Testis (tissue), 3 donors: ENCODE data around the gene RPTN. TPM values are rescaled to one million over a fixed set of nuclear protein-coding genes. Genes with fewer than 3 reads are reported as not detected.
A peak's percentile ranks its signal among the peaks of the same experiment; 100 is the strongest.

Experiments
- DNase-seq: peaks from one replicate; pipeline ENCODE4 v3.0.0-alpha.2; 2019
- H3K27ac ChIP-seq, 2 donors: fragments of 200-600 bp; sonication (generic); one replicate each; pipeline ENCODE4 v1.5.1; 2019
- H3K27me3 ChIP-seq: fragments of 200-600 bp; sonication (generic); one replicate; pipeline ENCODE4 v1.5.1; 2019
- H3K36me3 ChIP-seq: fragments of 200-600 bp; sonication (generic); one replicate; pipeline ENCODE4 v1.5.1; 2017; ENCODE audit warnings: low read depth; ENCODE audit errors: missing control alignments
- H3K4me1 ChIP-seq: fragments of 200-600 bp; sonication (generic); one replicate; pipeline ENCODE4 v1.5.1; 2019
- H3K4me3 ChIP-seq, 2 donors: fragments of 200-600 bp; sonication (generic); one replicate each; pipeline ENCODE4 v1.5.1; 2017 to 2019
- H3K9me3 ChIP-seq: fragments of 200-600 bp; sonication (generic); one replicate; pipeline ENCODE4 v1.5.1; 2017
- POLR2A ChIP-seq: fragments of 450-650 bp; IDR thresholded peaks from one replicate; pipeline ENCODE4 v1.6.1; 2017; ENCODE audit warnings: antibody characterized with exemption, mild to moderate bottlenecking, moderate library complexity
- WGBS, 2 donors: methylation state at CpG; one replicate each; pipeline ENCODE4 v1.1.5; 2018; 5-methylcytosine and 5-hydroxymethylcytosine counted together
- intact Hi-C: fragments of 100-400 bp; cut with DNase I; formaldehyde crosslinking; loops from one replicate; pipeline ENCODE4 v1.15.1; 2023; ENCODE audit warnings: low total_unique reads
- polyA plus RNA-seq: library from polyadenylated mRNA; stranded (reverse); fragments of 350-450 nt; fragmentation: Illumina TruSeq; extraction: RNeasy Lipid Tissue Mini Kit (QIAGEN cat#74804); gene quantifications from one replicate; pipeline ENCODE4 v1.2.3, GENCODE V29; 2014; ENCODE audit warnings: low read depth, low replicate concordance; ENCODE audit not compliant: insufficient read depth
- total RNA-seq, 2 donors: library from RNA; depleted of rRNA; stranded (reverse); fragments of >200 nt; gene quantifications; one replicate each; pipeline ENCODE4 v1.2.3, GENCODE V29; 2016
- TF ChIP-seq, protein P1 (sequence below), 3 experiments: fragments of 450-650 bp in 2 of 3; fragments of 200-600 bp in 1 of 3; sonication (generic) in 1 of 3; IDR thresholded peaks; one replicate each; pipeline ENCODE4 v1.5.1; 2016 to 2019; ENCODE audit warnings: antibody characterized with exemption in 3 of 3, mild to moderate bottlenecking in 2 of 3, moderate library complexity in 1 of 3

Gene RPTN
- total and polyA plus RNA-seq, 3 donors from 2014 or later: 0.06 TPM; not detected in 2

DNA sequence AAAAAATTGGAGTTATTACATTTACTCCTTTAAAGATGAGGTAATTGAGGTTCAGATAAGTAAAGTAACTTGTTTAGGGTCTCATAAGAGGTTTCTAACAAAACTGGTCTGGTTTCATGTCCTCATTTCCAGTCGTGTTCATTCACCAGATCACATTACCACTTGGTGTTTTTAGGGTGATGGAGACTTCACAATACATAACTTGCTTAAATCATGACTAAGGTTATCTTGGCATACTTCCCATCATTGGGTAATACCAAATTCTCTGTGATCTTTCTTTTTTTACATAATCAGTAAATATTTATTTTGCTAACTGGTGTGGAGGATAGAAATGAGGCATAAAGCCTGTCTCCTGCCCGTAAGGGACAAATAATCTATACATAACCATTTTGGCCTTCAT, 31.6 kb upstream of the RPTN start:
- WGBS, 2 donors: 45 to 65% methylated on average over 2 of the region's 2 CpGs
- DNase-seq: no peak
- H3K4me1 ChIP-seq: no peaks in the 10 kb centered on the region
- no peak for TF ChIP-seq POLR2A
- TF ChIP-seq, protein P1, sequence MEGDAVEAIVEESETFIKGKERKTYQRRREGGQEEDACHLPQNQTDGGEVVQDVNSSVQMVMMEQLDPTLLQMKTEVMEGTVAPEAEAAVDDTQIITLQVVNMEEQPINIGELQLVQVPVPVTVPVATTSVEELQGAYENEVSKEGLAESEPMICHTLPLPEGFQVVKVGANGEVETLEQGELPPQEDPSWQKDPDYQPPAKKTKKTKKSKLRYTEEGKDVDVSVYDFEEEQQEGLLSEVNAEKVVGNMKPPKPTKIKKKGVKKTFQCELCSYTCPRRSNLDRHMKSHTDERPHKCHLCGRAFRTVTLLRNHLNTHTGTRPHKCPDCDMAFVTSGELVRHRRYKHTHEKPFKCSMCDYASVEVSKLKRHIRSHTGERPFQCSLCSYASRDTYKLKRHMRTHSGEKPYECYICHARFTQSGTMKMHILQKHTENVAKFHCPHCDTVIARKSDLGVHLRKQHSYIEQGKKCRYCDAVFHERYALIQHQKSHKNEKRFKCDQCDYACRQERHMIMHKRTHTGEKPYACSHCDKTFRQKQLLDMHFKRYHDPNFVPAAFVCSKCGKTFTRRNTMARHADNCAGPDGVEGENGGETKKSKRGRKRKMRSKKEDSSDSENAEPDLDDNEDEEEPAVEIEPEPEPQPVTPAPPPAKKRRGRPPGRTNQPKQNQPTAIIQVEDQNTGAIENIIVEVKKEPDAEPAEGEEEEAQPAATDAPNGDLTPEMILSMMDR (IDR thresholded peaks at IDR 0.05): no peak
- intact Hi-C loops: no loop called here
- no peaks in the 10 kb centered on the region for H3K36me3 ChIP-seq
- H3K9me3 ChIP-seq: no peaks in the 10 kb centered on the region
- H3K27ac ChIP-seq: no peak overlapping the region
- no peaks in the 10 kb centered on the region for H3K27me3 ChIP-seq
- H3K4me3 ChIP-seq: no peak overlapping the region

DNA sequence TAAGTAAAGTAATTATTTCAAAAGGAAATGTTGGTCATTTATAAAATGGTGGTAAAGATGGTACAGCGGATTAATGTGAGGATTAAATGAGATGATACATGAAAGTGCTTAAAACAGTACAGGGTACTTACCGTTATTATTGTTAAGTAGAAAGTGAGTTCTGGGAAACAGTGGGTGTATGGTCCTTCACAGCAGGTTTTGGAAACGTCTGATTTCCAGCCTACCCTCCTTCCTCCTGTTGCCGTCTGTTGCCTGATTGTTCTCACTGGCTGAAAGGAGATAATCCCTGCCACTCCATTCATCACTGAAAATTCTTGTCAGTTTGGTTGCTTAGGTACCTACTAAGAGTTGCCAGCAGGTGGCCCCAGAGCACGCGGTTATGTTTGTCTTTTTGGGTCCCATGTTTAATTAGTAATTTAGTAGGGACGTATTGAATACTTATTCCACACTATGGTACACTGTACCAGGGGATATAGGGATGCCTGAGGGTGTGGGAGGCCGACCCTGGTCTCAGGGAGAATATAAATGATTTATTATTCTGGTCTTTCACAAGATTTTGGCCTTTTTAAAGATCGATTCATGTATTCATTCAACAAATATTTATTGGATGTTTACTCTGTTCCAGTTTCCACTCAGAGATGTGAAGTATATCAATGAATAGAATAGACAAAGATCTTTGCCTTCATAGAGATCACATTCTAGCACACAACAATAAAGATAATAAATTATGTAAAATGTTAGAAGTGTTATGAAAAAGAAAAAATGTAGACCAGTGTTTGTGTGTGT, 30.8 kb upstream of the RPTN start:
- H3K27ac ChIP-seq: peak overlapping the region in 1 of 2 donors; percentile 73
- H3K9me3 ChIP-seq: no peaks in the 10 kb centered on the region
- intact Hi-C loops: loop anchor here (10.0 kb wide), 1 partner anchor 265 kb away; no protein-coding TSS in a partner anchor
- no peaks in the 10 kb centered on the region for H3K27me3 ChIP-seq
- peak overlapping the region; percentile 53 to 83 for H3K4me3 ChIP-seq
- TF ChIP-seq POLR2A: no peak
- TF ChIP-seq, protein P1 (IDR thresholded peaks at IDR 0.05): peak; percentile 48 to 75 (median 73)
- no peaks in the 10 kb centered on the region for H3K36me3 ChIP-seq
- 16 to 19% methylated on average over 9 of the region's 9 CpGs for WGBS, 2 donors
- peak; percentile 82 for DNase-seq
- no peaks in the 10 kb centered on the region for H3K4me1 ChIP-seq

DNA sequence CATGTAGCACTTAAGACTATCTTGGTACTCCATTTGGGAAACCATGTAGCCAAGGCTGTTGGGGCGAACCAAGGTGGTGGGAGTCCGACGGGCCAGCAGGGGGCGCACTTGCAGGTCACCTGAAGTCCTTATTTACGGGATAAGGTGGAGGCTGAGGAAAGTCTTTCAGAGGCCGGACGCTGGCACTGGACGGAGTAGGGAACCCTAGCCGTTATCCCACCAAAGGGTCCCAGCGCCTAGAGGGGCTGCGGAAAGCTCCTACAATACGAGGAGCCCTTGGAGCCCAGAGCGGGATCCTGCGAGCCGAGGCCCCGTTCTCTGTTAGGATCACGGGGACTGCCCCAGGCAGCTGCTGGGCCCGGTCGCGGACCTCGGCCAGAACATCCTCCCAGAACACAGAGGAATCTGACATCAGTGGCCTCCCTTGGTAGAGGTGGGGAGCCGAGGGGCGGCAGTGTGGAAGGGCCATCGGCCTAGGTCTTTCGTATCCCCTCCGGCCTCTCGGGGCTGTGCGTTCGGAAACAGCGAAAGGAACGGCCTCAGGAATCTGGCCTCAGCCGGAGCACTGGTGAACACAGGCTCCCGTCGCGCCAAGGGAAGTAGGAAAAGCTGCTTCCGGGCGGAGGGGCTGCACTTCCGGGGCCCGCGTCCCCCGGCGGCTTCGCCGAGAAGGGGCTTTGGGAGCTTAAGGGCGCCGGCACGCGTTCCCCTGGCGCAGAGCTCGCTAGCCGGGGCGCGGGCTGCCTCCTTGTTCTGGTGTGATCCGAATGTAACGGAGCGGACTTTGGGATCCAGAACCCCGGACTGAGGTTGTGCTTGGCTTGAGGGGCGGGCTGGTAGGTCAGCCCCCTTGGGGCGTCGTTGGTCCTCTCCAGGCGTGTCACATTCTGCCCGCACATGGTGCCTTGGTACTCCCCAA, 29.9 kb upstream of the RPTN start:
- H3K4me3 ChIP-seq: peak overlapping the region; percentile 53 to 83
- TF ChIP-seq, protein P1 (IDR thresholded peaks at IDR 0.05): peak; percentile 86 to 94 (median 88)
- TF ChIP-seq POLR2A: no peak
- H3K36me3 ChIP-seq: no peaks in the 10 kb centered on the region
- no peaks in the 10 kb centered on the region for H3K9me3 ChIP-seq
- H3K27ac ChIP-seq: peak overlapping the region; percentile 73 to 83
- H3K4me1 ChIP-seq: no peaks in the 10 kb centered on the region
- no peaks in the 10 kb centered on the region for H3K27me3 ChIP-seq
- intact Hi-C loops: loop anchor here (10.0 kb wide), 1 partner anchor 266 kb away; no protein-coding TSS in a partner anchor
- DNase-seq: peak; percentile 93
- 6 to 18% methylated on average over 45 to 62 of the region's 62 CpGs for WGBS, 2 donors

DNA sequence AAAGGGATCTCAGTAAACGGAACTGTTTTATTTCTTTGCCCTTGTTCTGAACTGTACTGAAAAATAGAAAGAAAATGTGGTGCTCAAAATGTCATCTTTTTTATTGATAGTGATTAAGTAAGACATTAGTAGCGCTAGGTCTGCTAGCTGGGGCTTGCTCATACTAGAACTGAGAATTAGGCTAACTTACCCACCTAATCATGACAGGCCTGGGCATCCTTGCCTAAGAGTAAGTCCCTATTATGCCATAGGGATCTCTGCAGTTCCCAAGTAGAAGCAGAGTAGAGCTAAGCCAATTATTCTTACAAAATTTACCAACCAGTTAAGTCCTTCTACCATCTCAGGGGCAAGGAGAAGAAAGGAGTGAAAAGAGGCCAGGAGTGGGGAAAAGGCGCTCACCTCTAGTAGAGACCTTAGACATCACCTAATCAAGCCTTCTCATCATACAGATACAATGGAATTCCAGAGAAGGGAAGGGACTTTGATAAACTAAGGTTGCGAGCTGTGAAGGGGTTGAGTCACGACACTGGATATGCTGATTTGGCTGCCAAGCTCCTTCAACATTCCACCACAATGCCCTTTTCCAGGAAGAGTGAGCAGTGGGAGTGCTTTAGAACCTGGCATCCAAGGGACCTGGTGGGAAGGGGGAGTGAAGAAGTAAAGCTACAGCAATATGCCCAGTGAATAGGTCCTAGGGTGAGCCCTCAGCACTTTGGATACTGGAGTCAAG, 27.7 kb upstream of the RPTN start:
- TF ChIP-seq, protein P1 (IDR thresholded peaks at IDR 0.05): no peak
- no peak for TF ChIP-seq POLR2A
- Histone ChIP-seq H3K4me3 (no peak overlapping the region), H3K4me1 (no peaks in the 10 kb centered on the region), H3K27me3 (no peaks in the 10 kb centered on the region), H3K9me3 (no peaks in the 10 kb centered on the region), H3K36me3 (no peaks in the 10 kb centered on the region), H3K27ac (no peak overlapping the region)
- intact Hi-C loops: loop anchor here (10.0 kb wide), 1 partner anchor 268 kb away; no protein-coding TSS in a partner anchor
- 86 to 90% methylated on average over 5 of the region's 5 CpGs for whole genome bisulfite sequencing, 2 donors
- DNase-seq: no peak
